ENCODE results near the gene CDY1B.
"Not testable (repeated sequence)": the region's sequence is repeated elsewhere in the genome, so short reads cannot be mapped to it uniquely, and the experiment has no call there.

CDY1B gene, protein sequence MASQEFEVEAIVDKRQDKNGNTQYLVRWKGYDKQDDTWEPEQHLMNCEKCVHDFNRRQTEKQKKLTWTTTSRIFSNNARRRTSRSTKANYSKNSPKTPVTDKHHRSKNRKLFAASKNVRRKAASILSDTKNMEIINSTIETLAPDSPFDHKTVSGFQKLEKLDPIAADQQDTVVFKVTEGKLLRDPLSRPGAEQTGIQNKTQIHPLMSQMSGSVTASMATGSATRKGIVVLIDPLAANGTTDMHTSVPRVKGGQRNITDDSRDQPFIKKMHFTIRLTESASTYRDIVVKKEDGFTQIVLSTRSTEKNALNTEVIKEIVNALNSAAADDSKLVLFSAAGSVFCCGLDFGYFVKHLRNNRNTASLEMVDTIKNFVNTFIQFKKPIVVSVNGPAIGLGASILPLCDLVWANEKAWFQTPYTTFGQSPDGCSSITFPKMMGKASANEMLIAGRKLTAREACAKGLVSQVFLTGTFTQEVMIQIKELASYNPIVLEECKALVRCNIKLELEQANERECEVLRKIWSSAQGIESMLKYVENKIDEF

DNA sequence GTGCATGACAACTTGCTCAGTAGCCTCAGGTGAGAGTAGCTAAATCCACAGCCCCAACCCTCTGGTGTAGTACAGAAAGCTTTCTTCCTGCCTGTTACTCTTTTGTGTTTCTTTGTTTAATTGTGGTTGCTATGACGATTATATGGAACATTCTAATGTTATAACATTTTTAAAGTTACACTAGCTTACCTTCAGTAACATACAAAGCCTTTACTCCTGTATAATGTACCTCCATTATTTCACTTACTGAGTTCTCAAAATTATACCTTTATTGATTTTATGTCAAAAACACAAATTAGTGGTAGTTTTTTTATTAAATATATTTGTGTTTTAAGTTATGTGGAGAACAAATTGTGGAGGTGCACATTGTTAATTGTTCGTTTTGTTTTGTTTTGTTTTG lies at the start of gene CDY1B:
Gene CDY1B, minus strand, starts transcription at position 101 of the 400 bp plus-strand sequence. CDS start 331 bp downstream, outside the sequence.
- not testable (repeated sequence) for H3K27ac Mint-ChIP-seq; H3K36me3 Mint-ChIP-seq; H3K9me3 Mint-ChIP-seq; ATAC-seq (replicated peaks); H3K4me1 Mint-ChIP-seq; DNase-seq; H3K27me3 Mint-ChIP-seq; H3K4me3 Mint-ChIP-seq

- H3K27me3 Mint-ChIP-seq; ATAC-seq (replicated peaks); H3K36me3 Mint-ChIP-seq; H3K4me3 Mint-ChIP-seq; H3K4me1 Mint-ChIP-seq; DNase-seq; H3K27ac Mint-ChIP-seq; H3K9me3 Mint-ChIP-seq: not testable (repeated sequence)
These were observed 1.7 kb upstream of the CDY1B start for GRCh38 chrY:24049525-24049924.

DNA sequence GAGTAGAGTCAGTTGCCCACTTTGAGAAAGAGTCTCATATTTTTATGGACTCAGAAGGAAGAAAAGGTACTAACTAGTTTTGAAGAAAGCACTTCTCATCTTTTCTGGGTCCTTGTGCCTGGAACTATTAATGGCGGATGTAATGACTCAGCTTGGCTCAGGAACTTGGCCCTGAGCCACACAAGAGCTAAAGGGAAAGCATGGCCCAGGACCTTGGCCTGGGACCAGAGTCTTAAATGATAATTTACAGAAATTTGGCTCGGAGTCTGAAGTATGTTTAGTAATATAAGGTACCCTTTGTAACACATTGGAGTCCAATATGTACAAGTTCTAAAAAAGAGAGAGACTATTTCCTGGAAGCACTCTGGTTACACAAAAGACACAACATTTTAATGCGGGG lies 4.6 kb downstream of the CDY1B start:
- H3K36me3 Mint-ChIP-seq; H3K27ac Mint-ChIP-seq; ATAC-seq (replicated peaks); H3K9me3 Mint-ChIP-seq; H3K27me3 Mint-ChIP-seq; H3K4me3 Mint-ChIP-seq; DNase-seq; H3K4me1 Mint-ChIP-seq: not testable (repeated sequence)

DNA sequence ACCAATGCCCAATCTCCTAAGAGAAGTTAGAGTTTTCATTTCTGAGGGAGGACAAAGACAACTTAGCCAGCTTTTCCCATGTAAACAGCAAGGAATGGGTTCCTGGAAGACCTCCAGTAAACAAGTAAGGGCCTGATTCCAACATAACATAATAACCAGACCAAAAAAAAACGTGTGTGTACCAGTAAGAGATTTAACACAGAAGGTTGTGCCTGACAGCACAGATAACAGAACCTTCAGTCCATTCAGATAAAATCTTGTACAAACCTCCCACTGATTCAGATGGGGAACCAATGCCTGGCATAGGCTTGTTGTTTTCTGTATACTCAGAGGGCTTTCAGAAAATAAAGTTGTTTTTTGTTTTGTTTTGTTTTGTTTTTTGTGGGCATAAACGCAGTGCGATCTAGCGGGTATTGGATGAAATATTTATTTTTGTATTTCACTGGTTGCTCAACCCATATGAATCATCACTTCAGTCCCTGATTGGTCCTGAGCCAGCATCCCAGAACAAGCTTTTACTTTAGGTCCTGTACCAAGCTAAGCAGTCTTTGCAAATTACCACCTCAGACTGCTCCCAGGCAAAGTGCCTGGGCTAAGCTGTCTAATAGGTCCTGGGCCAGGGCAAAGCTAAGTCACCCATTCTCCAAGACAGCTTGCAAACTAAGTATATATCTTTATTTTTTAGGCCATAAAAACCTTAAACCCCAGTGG lies 8.7 kb downstream of the CDY1B start:
- not testable (repeated sequence) for H3K9me3 Mint-ChIP-seq; H3K36me3 Mint-ChIP-seq; DNase-seq; H3K4me3 Mint-ChIP-seq; H3K27me3 Mint-ChIP-seq; H3K27ac Mint-ChIP-seq; H3K4me1 Mint-ChIP-seq; ATAC-seq (replicated peaks)

GRCh38 chrY:24026212-24027103 lies 21.4 kb downstream of the CDY1B start:
- not testable (repeated sequence) for ATAC-seq (replicated peaks); H3K4me3 Mint-ChIP-seq; H3K9me3 Mint-ChIP-seq; H3K27me3 Mint-ChIP-seq; H3K4me1 Mint-ChIP-seq; DNase-seq; H3K27ac Mint-ChIP-seq; H3K36me3 Mint-ChIP-seq

Data from stimulated activated naive B cell treated with anti-CD40 and anti-IgM and Interleukin-4, amounts not matched to agents 10 μg/mL and 1 μg/mL and 100 μg/mL, for 72 hours (primary cell).